Mesenchymal stem cell (in vitro differentiated cells and primary cell): Measurements from ENCODE around the gene C1QTNF1.

Source experiments
- DNase-seq: peaks from one replicate; pipeline ENCODE4 v3.0.0-alpha.2; 2013
- H2AFZ ChIP-seq: one replicate; pipeline ENCODE4 v1.6.1; 2013; ENCODE audit warnings: low read depth, mild to moderate bottlenecking, control low read depth, inconsistent platforms, low read length, moderate library complexity
- H2AK5ac ChIP-seq: 2 replicates; pipeline ENCODE4 v1.6.1; 2013; ENCODE audit warnings: low read length, moderate library complexity, mild to moderate bottlenecking, inconsistent platforms; ENCODE audit not compliant: severe bottlenecking
- H2BK120ac ChIP-seq: one replicate; pipeline ENCODE4 v1.6.1; 2013; ENCODE audit warnings: low read depth, mild to moderate bottlenecking, inconsistent platforms, low read length, moderate library complexity
- H2BK12ac ChIP-seq, 2 experiments: one replicate each; pipeline ENCODE4 v1.6.1; 2013; ENCODE audit warnings: inconsistent platforms in 2 of 2, low read length in 2 of 2, mild to moderate bottlenecking in 2 of 2, moderate library complexity in 2 of 2, control low read depth in 1 of 2
- H2BK15ac ChIP-seq: one replicate; pipeline ENCODE4 v1.6.1; 2013; ENCODE audit warnings: mild to moderate bottlenecking, low read depth, inconsistent platforms; ENCODE audit not compliant: poor library complexity, severe bottlenecking
- H2BK5ac ChIP-seq: 2 replicates; pipeline ENCODE4 v1.6.1; 2013; ENCODE audit warnings: low read depth, mild to moderate bottlenecking, low read length, control low read depth, inconsistent platforms; ENCODE audit not compliant: poor library complexity, severe bottlenecking
- H3K14ac ChIP-seq, 2 experiments: one replicate each; pipeline ENCODE4 v1.6.1; 2013; ENCODE audit warnings: inconsistent platforms in 2 of 2, low read length in 2 of 2, control low read depth in 1 of 2, mild to moderate bottlenecking in 1 of 2, moderate library complexity in 1 of 2
- H3K18ac ChIP-seq, 2 experiments: one replicate each; pipeline ENCODE4 v1.6.1; 2013; ENCODE audit warnings: inconsistent platforms in 2 of 2, low read length in 2 of 2, control low read depth in 1 of 2, low read depth in 1 of 2, mild to moderate bottlenecking in 1 of 2
- H3K23ac ChIP-seq, 2 experiments: one replicate each; pipeline ENCODE4 v1.6.1; 2013; ENCODE audit warnings: inconsistent platforms in 2 of 2, low read length in 2 of 2, mild to moderate bottlenecking in 2 of 2, moderate library complexity in 2 of 2, control low read depth in 1 of 2
- H3K27ac ChIP-seq: 2 replicates; pipeline ENCODE4 v1.5.1; 2013; ENCODE audit warnings: mild to moderate bottlenecking, moderate library complexity, low read length, control low read depth, inconsistent platforms; ENCODE audit not compliant: poor library complexity, severe bottlenecking
- H3K27me3 ChIP-seq, 2 experiments: 2 replicates each; pipeline versions ENCODE4 v1.6.1 to v1.7.0; 2013; ENCODE audit warnings: low read length in 2 of 2, mild to moderate bottlenecking in 2 of 2, moderate library complexity in 2 of 2, control low read depth in 1 of 2, inconsistent platforms in 1 of 2; ENCODE audit not compliant: control insufficient read depth in 1 of 2, insufficient read depth in 1 of 2
- H3K36me3 ChIP-seq, 2 experiments: 2 replicates each; pipeline versions ENCODE4 v1.6.1 to v1.7.0; 2013; ENCODE audit warnings: low read length in 2 of 2, control low read depth in 1 of 2, inconsistent platforms in 1 of 2, low read depth in 1 of 2, mild to moderate bottlenecking in 1 of 2; ENCODE audit not compliant: insufficient read depth in 2 of 2, control insufficient read depth in 1 of 2
- H3K4ac ChIP-seq, 2 experiments: one replicate each; pipeline ENCODE4 v1.6.1; 2013; ENCODE audit warnings: inconsistent platforms in 2 of 2, low read length in 2 of 2, mild to moderate bottlenecking in 2 of 2, moderate library complexity in 2 of 2, control low read depth in 1 of 2, low read depth in 1 of 2
- H3K4me1 ChIP-seq: 2 replicates; pipeline ENCODE4 v1.6.1; 2013; ENCODE audit warnings: low read depth, low read length, control low read depth; ENCODE audit not compliant: control insufficient read depth, insufficient read depth
- H3K4me2 ChIP-seq: 2 replicates; pipeline ENCODE4 v1.6.1; 2013; ENCODE audit warnings: low read length, mild to moderate bottlenecking, inconsistent platforms; ENCODE audit not compliant: poor library complexity, severe bottlenecking
- H3K4me3 ChIP-seq, 2 experiments: 2 replicates each; pipeline versions ENCODE4 v1.5.1 to v1.7.0; 2013; ENCODE audit warnings: low read length in 2 of 2, mild to moderate bottlenecking in 2 of 2, control low read depth in 1 of 2, low read depth in 1 of 2; ENCODE audit not compliant: insufficient read depth in 1 of 2
- H3K79me1 ChIP-seq: replicated peaks from 2 replicates; pipeline ENCODE4 v1.6.1; 2013; ENCODE audit warnings: mild to moderate bottlenecking, control low read depth, low read length, inconsistent platforms; ENCODE audit not compliant: poor library complexity, severe bottlenecking
- H3K9ac ChIP-seq: 2 replicates; pipeline ENCODE4 v1.7.0; 2013; ENCODE audit warnings: mild to moderate bottlenecking, low read length, moderate library complexity
- H3K9me3 ChIP-seq: 2 replicates; pipeline ENCODE4 v1.7.0; 2013; ENCODE audit warnings: mild to moderate bottlenecking, low read length; ENCODE audit not compliant: control insufficient read depth
- H4K8ac ChIP-seq: one replicate; pipeline ENCODE4 v1.6.1; 2013; ENCODE audit warnings: inconsistent platforms, mild to moderate bottlenecking, low read length, moderate library complexity
- H4K91ac ChIP-seq: one replicate; pipeline ENCODE4 v1.6.1; 2013; ENCODE audit warnings: mild to moderate bottlenecking, low read length, inconsistent platforms
- WGBS: methylation state at CpG from one replicate; pipeline ENCODE4 v1.1.7; 2013; ENCODE audit warnings: mixed read lengths; 5-methylcytosine and 5-hydroxymethylcytosine counted together

Gene C1QTNF1

DNA sequence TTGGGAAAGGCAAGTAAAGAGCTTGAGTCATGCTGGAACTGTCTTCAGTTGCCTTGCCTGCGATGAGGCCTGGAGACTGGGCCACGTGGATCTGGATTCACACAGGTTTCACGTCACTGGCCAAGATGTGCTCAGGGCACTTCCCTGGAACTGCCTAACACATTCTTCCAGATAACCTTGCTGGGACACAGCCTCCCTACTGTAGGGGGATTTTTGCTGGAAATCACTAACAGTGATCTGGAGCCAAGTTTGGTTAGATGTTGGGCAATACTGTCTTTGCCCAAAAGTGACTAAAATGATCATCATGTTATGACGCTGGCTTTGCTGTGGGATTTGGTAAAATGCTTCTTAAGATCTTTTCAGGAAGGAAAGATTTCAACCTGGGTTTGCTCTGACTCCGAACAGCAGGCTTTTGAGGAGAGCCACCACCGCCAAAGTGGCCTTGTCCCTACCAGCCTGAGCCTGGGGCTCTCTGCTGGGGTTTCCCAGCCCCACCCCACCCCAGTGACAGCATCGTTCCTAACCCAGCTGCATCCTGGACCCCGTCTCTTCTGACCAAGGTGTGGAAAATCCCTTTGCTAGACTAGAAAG lies 14.7 kb downstream of the C1QTNF1 start:
- Histone ChIP-seq H3K14ac (no peak overlapping the region), H3K18ac (no peak overlapping the region), H2AK5ac (no peak overlapping the region), H4K91ac (no peak overlapping the region), H2BK15ac (no peak overlapping the region), H3K23ac (no peak overlapping the region), H3K9me3 (no peaks in the 10 kb centered on the region), H3K4ac (no peak overlapping the region), H3K4me1 (peaks cover 7% of the 10 kb centered on the region), H3K27me3 (no peaks in the 10 kb centered on the region), H3K36me3 (no peaks in the 10 kb centered on the region), H4K8ac (no peak overlapping the region), H3K79me1 (no peaks in the 10 kb centered on the region), H2AFZ (no peak overlapping the region), H3K4me2 (no peak overlapping the region), H3K9ac (peak overlapping the region; percentile 83), H2BK12ac (peak overlapping the region in 1 of 2 experiments; percentile 59), H3K4me3 (peak overlapping the region in 1 of 2 experiments; percentile 43), H3K27ac (no peak overlapping the region), H2BK120ac (no peak overlapping the region), H2BK5ac (no peak overlapping the region)
- 90% methylated on average over 6 of the region's 8 CpGs for WGBS
- DNase-seq = no peak

GRCh38 chr17:79039171-79039570 lies 15.2 kb downstream of the C1QTNF1 start:
- DNase-seq = no peak
- peak overlapping the region; percentile 11 for H4K91ac ChIP-seq
- no peak overlapping the region for H3K14ac ChIP-seq
- peaks cover 5% of the 10 kb centered on the region for H3K4me1 ChIP-seq
- H3K9ac ChIP-seq = peak overlapping the region; percentile 83
- H4K8ac ChIP-seq = no peak overlapping the region
- H3K27ac ChIP-seq = no peak overlapping the region
- no peaks in the 10 kb centered on the region for H3K9me3 ChIP-seq
- H3K4ac ChIP-seq = no peak overlapping the region
- H3K36me3 ChIP-seq = no peaks in the 10 kb centered on the region
- H3K27me3 ChIP-seq = peaks cover 0 to 5% of the 10 kb centered on the region in 2 experiments
- no peak overlapping the region for H3K4me2 ChIP-seq
- no peak overlapping the region for H2BK5ac ChIP-seq
- H3K79me1 ChIP-seq = no peaks in the 10 kb centered on the region
- no peak overlapping the region for H2BK120ac ChIP-seq
- H2AK5ac ChIP-seq = no peak overlapping the region
- no peak overlapping the region for H2BK12ac ChIP-seq
- H3K4me3 ChIP-seq = no peak overlapping the region
- H3K18ac ChIP-seq = no peak overlapping the region
- no peak overlapping the region for H2BK15ac ChIP-seq
- H3K23ac ChIP-seq = no peak overlapping the region
- 100% methylated on average over 6 of the region's 8 CpGs for WGBS
- no peak overlapping the region for H2AFZ ChIP-seq

GRCh38 chr17:79039886-79040285 lies 15.9 kb downstream of the C1QTNF1 start:
- Histone ChIP-seq H2BK120ac (no peak overlapping the region), H2BK12ac (no peak overlapping the region), H3K14ac (no peak overlapping the region), H3K36me3 (peaks cover 0 to 3% of the 10 kb centered on the region in 2 experiments), H3K79me1 (no peaks in the 10 kb centered on the region), H2BK5ac (no peak overlapping the region), H3K4me2 (no peak overlapping the region), H2AK5ac (no peak overlapping the region), H3K4me1 (peaks cover 3% of the 10 kb centered on the region), H3K4me3 (no peak overlapping the region), H3K27ac (no peak overlapping the region), H4K8ac (no peak overlapping the region), H3K9me3 (no peaks in the 10 kb centered on the region), H4K91ac (no peak overlapping the region), H3K9ac (no peak overlapping the region), H3K23ac (no peak overlapping the region), H2BK15ac (no peak overlapping the region), H3K18ac (no peak overlapping the region), H3K27me3 (peaks cover 0 to 12% of the 10 kb centered on the region in 2 experiments), H3K4ac (no peak overlapping the region), H2AFZ (no peak overlapping the region)
- 98% methylated on average over 6 of the region's 6 CpGs for WGBS
- DNase-seq = no peak

DNA sequence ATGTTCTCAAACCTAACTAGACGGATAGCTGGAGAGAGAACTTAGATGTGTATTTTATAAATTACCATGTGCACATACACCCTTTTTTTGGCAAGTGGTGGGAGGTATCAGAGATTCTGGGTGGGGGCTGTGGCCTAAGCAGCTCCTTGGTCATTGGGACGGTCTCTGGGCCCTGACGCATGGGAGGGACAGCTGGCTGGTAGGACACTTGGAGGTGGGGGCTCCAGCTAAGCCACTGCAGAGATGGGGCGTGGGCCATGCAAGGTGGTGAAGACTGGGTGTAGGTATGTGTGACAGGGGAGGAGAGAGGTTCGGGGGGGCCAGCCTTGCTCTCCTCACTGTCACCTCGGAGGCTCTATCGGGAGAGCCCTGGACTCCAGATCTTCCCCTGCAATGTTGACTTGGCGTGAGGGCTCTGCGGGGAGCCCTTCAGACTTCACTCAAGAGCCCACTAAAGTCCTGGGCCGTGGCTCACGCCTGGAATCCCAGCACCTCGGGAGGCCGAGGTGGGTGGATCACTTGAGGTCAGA lies 17.1 kb downstream of the C1QTNF1 start:
- H3K4me2 ChIP-seq = no peak overlapping the region

More for the DNA sequence above, 17.1 kb downstream of the C1QTNF1 start:
- H2BK5ac ChIP-seq = no peak overlapping the region
- H3K14ac ChIP-seq = no peak overlapping the region
- no peak for DNase-seq
- H4K91ac ChIP-seq = no peak overlapping the region
- H3K4me3 ChIP-seq = no peak overlapping the region
- no peak overlapping the region for H3K23ac ChIP-seq
- peaks cover 2% of the 10 kb centered on the region for H3K4me1 ChIP-seq
- peaks cover 0 to 3% of the 10 kb centered on the region in 2 experiments for H3K36me3 ChIP-seq
- peaks cover 0 to 18% of the 10 kb centered on the region in 2 experiments for H3K27me3 ChIP-seq
- no peak overlapping the region for H3K9ac ChIP-seq
- H3K79me1 ChIP-seq = no peaks in the 10 kb centered on the region
- no peak overlapping the region for H3K4ac ChIP-seq
- no peak overlapping the region for H2AK5ac ChIP-seq
- no peak overlapping the region for H2BK120ac ChIP-seq
- no peak overlapping the region for H3K27ac ChIP-seq
- WGBS = 94% methylated on average over 13 of the region's 13 CpGs
- no peak overlapping the region for H2AFZ ChIP-seq
- H2BK12ac ChIP-seq = no peak overlapping the region
- no peak overlapping the region for H4K8ac ChIP-seq
- no peaks in the 10 kb centered on the region for H3K9me3 ChIP-seq
- no peak overlapping the region for H3K18ac ChIP-seq
- H2BK15ac ChIP-seq = no peak overlapping the region
